Neutrophil (primary cell): ENCODE measurements around the gene UBA6.

ENCODE experiments used
- H3K27ac ChIP-seq: fragments of 200-600 bp; sonication (generic); 2 replicates; pipeline ENCODE4 v1.5.1; 2016; ENCODE audit warnings: mild to moderate bottlenecking, moderate library complexity
- H3K27me3 ChIP-seq: fragments of 200-600 bp; sonication (generic); 2 replicates; pipeline ENCODE4 v1.6.0; 2016; ENCODE audit warnings: mild to moderate bottlenecking
- H3K36me3 ChIP-seq: fragments of 200-600 bp; sonication (generic); 2 replicates; pipeline ENCODE4 v1.5.1; 2017
- H3K4me1 ChIP-seq, 2 experiments: fragments of 200-600 bp in 1 of 2; sonication (generic) in 1 of 2; 1 replicate in 1 of 2; 2 replicates in 1 of 2; pipeline versions ENCODE4 v1.5.1 to v1.6.1; 2013 to 2016; ENCODE audit warnings: low read depth in 1 of 2, low read length in 1 of 2, mild to moderate bottlenecking in 1 of 2, moderate library complexity in 1 of 2; ENCODE audit not compliant: control insufficient read depth in 1 of 2, insufficient read depth in 1 of 2
- H3K4me3 ChIP-seq, 2 experiments: fragments of 200-600 bp in 1 of 2; sonication (generic) in 1 of 2; 1 replicate in 1 of 2; 2 replicates in 1 of 2; pipeline ENCODE4 v1.5.1; 2013 to 2016; ENCODE audit warnings: low read depth in 1 of 2, low read length in 1 of 2, mild to moderate bottlenecking in 1 of 2, moderate library complexity in 1 of 2
- H3K9me3 ChIP-seq: fragments of 200-600 bp; sonication (generic); 2 replicates; pipeline ENCODE4 v1.5.1; 2016
- CTCF ChIP-seq: fragments of 200-600 bp; sonication (generic); IDR thresholded peaks from 2 replicates; pipeline ENCODE4 v1.5.1; 2016; ENCODE audit warnings: antibody characterized with exemption

Gene UBA6

DNA sequence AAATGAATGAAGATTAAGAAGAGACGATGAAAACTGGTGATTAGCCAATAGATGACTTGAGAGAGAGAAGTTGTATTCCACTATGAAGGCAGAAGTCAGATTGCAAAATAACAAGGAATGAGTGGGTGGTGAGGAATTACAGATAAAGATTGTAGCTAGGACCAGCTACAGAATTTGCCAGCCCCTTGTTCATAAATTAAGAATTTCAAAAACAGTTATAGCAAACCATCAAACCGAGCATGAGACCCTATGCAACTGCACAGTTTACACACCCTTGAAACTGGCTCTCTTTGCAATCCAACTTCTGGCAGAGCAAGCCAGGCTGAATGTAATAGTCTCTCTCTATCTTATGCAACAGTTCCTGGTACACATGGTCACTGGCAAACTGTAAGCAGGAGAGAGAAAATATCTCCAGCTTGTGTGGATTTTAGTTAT, 107.2 kb downstream of the UBA6 start:
- no peaks in the 10 kb centered on the region for H3K4me1 ChIP-seq
- no peak overlapping the region for H3K27ac ChIP-seq
- TF ChIP-seq CTCF, result no peak
- no peaks in the 10 kb centered on the region for H3K9me3 ChIP-seq
- no peak overlapping the region for H3K4me3 ChIP-seq
- H3K27me3 ChIP-seq, result no peaks in the 10 kb centered on the region
- H3K36me3 ChIP-seq, result no peaks in the 10 kb centered on the region

DNA sequence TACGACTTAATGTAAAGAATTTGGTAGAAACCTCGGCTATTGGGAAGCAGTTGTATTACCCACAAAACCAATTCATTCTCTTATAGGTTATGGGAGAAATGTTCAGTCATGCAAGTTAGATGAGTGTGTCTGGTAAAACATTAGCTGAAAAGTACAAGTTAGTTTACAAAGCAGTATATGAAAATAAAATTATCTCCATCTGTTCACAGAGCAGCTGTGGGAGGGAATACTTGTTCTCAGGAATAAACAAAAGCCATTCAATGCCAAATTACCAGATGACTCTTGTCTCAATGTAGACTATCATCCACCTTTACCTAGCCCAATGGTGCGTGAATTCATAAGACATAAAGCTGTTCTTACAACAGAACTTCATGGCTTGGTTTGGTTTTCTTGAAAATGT, 113.8 kb downstream of the UBA6 start:
- TF ChIP-seq CTCF, result no peak
- Histone ChIP-seq H3K36me3 (no peaks in the 10 kb centered on the region), H3K27me3 (no peaks in the 10 kb centered on the region), H3K4me3 (no peak overlapping the region), H3K4me1 (no peaks in the 10 kb centered on the region), H3K27ac (no peak overlapping the region), H3K9me3 (no peaks in the 10 kb centered on the region)

DNA sequence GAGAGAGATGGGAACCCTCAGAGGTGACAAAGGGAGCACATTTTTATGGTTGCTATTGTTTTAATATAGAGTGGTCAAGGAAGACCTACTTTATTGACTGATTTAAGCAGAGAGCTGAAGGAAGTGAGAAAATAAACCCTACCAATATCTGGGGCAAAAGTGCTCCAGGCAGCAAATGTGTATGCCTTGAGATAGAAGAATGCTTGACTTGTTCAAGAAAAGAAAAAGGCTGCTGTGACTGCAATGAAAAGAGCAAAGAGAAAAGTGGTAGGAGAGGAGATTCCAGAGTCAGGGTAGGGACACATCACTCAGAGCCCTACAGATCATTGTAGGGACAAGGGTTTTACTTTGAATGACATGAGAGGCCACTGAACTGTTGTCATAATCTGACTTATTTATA, 116.5 kb downstream of the UBA6 start:
- Histone ChIP-seq H3K9me3 (no peaks in the 10 kb centered on the region), H3K27me3 (no peaks in the 10 kb centered on the region), H3K36me3 (no peaks in the 10 kb centered on the region), H3K27ac (no peak overlapping the region), H3K4me3 (no peak overlapping the region), H3K4me1 (peaks cover 5 to 10% of the 10 kb centered on the region in 2 experiments)
- no peak for TF ChIP-seq CTCF

DNA sequence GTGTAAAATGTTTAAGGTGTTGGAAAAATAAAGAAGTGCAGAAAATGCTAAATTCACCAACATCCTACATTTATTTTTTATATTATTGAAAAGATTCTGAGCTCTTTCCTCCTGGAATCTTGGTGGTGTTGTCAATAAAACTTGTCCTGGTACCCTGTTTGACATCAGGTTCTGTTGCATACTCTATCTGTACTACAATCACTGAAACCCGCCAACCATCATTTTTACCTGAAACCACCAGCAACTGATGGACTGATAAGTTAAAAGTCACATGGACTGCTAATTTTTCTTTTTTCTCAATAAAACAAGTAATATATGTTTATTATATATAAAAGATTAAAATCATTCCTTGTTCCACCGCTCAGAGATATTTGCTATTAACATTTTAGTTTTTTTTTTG, 119.0 kb downstream of the UBA6 start:
- Histone ChIP-seq H3K4me1 (peaks cover 5 to 10% of the 10 kb centered on the region in 2 experiments), H3K36me3 (no peaks in the 10 kb centered on the region), H3K4me3 (no peak overlapping the region), H3K27me3 (no peaks in the 10 kb centered on the region), H3K9me3 (no peaks in the 10 kb centered on the region), H3K27ac (no peak overlapping the region)
- no peak for TF ChIP-seq CTCF

DNA sequence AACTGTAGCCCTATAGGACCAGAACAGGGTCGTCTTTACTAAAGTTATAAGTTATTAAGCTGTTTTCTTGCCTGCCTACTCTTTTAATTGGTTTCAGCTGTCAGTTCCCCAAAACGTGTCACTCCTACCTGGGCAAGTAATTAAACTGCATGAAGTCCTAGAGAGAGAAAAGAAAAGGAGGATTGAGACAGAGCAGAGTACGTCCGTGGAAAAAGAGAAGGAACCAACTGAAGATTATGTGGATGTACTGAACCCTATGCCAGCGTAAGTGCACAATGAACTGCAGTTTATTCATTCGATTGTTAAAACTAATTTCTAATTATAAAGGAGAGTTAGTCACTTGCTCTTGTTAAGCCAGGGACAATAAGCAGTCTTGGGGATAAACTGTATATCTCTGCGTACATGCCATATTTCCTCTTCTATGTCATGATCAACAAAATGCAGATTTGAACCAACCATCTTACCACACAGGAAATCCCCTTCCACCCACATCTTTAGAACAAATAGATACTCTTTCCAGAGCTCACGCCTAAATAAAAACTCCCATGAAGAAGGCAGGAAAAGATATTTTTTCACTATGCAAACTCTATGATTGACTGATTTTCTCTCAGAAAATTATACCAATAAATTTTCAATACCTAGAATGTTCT, 119.6 kb downstream of the UBA6 start:
- no peak for TF ChIP-seq CTCF
- no peak overlapping the region for H3K27ac ChIP-seq
- no peaks in the 10 kb centered on the region for H3K36me3 ChIP-seq
- H3K4me1 ChIP-seq, result peaks cover 5 to 10% of the 10 kb centered on the region in 2 experiments
- no peaks in the 10 kb centered on the region for H3K27me3 ChIP-seq
- no peak overlapping the region for H3K4me3 ChIP-seq
- H3K9me3 ChIP-seq, result no peaks in the 10 kb centered on the region
